ENCODE measurements around the gene OR5H2.

DNA sequence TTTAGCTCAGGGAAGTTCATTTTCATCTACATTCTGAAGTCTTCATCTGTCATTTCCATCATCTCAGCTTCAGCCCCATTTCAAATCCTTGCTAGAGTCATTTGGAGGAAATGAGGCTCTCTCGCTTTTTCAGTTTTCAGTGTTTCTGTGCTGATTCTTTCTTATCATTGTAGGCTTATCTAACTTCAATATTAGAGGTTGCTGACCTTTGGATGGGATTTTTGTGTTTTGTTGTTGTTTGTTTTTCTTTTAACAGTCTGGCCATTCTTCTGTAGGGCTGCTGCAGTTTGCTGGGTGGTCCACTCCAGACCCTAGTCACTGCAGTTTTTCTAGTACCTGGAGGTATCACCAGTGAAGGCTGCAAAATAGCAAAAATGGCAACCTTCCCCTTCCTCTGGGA is 8.6 kb downstream of the OR5H2 start:
- TF ChIP-seq CTCF (optimal IDR thresholded peaks at IDR 0.05 in 1 of 3, IDR thresholded peaks at IDR 0.05 in 1 of 3, conservative IDR thresholded peaks at IDR 0.05 in 1 of 3; ENCODE audit: extremely low read depth in 1 of 3, insufficient read depth in 2 of 3, low read length in 3 of 3), result no peak
- TF ChIP-seq EZH2 (IDR thresholded peaks at IDR 0.05; ENCODE audit: low read length), result no peak
